GM19099 (cell line): Measurements from ENCODE around the gene ADAMTSL3.

Experiments
- POLR2A ChIP-seq: IDR thresholded peaks from 3 replicates; pipeline ENCODE4 v1.6.1; 2011; ENCODE audit warnings: low read depth; ENCODE audit not compliant: insufficient read length; ENCODE audit errors: extremely low read depth

ADAMTSL3 gene

DNA sequence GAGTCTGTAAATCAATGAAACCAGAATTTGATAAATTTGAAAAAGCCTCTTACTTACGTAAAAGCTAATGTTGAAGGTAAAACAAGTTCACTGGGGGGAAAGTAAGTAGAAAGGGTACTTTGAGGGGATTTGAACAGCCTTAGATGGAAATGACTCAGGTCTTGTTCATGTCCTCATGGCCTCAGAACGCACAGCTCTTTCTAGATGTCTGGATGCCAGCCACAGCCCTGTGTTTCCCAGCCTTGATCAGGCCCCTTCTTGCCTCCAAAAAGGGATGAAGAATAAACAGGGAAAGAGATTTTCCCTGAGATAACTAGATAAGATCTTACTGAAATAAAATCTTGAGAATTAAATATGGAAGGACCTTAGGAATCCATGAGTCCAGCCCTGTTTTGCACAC, 344.6 kb downstream of the ADAMTSL3 start:
- no peak for TF ChIP-seq POLR2A

DNA sequence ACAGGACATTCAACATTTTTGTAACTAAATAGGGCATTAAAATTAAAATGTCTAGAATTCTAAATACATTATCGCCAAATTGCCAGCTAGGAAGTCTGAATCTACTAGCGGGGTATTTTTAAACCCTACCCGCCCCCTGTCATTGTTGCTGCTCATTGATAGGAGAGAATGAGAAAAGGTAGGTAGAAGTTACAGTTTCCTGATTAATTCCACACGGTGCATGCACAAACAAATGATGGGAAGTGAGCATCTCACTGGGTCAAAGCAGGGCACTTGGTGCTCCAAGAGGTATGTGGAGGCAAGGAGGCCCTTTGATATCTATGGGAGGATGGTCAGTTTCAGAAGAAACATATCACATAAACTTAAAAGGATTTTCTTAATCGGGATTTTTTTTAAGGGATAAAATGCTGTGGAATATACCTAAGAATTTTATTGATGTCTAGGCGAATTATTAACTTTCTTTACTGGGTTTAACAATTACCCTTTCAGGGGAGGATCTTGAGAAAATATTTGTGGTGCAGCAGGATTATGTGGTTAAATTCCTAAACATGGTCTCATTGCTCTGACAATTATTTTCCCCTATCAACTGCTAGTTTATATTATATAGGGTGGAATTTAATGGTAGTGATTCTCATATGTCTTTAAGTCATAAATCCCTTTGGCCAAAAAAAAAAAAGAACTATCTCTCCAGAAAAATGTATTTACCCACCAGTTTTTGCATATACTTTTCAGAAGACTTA, 345.6 kb downstream of the ADAMTSL3 start:
- TF ChIP-seq POLR2A, result no peak

DNA sequence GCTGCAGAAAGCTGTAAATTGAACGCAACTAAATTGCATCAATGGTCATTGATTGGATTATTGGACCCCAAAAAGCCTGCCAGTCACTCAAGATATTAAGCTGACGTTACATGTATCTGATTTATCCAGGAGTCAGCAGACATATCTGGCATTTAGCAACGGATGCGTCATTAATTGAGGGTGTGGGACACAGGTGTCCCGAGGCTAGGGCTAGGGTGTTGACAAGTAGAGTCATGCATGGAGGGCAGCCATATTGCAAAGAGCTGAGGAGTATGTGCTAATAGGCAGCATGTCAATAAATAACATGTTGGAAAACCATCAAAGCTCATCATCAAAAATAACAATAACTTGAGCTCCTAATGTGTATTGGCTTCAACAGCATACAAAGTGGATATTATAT, 347.1 kb downstream of the ADAMTSL3 start:
- no peak for TF ChIP-seq POLR2A

DNA sequence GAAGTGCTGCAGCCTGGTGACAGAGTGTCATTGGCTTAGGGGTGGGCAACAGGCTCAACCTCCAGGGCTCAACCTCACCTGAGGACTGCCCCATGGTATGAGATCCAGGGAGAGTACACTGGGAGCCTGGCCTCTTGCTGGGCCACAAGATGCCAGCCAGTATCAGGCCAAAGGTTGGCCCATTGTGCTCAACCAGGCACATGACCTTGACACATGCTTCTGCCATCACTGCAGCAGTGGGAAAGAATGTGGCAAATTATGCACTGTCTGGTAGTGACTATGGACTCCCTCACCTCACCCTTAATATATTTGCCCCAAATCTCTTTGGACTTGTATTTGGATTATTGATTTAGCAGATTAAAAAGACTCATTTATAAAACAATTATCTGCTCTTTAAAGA, 347.7 kb downstream of the ADAMTSL3 start:
- no peak for TF ChIP-seq POLR2A

DNA sequence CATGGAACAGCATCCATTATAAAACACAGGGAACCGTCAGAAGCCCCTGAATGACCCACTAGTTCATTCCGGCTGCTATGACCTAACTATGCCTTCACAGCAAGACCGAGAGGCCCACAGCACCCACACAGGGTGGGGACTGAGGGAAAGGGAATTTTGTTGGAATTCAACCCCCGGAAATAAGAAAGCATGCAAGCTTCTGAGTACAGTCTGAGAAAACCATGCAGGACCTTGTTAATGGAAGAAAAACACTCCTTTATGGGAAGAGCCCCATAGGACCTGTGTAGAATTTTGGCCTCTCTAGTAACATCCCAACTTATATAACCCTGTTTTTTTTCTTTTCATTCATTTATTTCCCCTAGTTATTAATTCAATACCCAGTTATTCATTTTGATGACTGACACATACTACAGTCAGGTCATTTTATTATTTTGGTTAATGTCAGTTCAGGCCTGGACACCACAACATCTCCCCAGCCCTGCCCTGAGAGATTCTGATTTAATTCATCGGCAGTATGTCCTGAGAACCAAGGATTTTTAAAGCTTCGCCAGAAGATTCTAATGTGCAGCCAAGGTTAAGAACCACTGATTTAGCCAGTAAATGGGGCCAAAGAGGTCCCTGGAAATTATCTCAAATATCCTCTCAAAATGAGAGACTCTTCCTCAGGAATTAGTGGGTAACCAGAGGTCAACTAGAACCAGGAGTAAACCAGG, 350.0 kb downstream of the ADAMTSL3 start:
- no peak for TF ChIP-seq POLR2A

DNA sequence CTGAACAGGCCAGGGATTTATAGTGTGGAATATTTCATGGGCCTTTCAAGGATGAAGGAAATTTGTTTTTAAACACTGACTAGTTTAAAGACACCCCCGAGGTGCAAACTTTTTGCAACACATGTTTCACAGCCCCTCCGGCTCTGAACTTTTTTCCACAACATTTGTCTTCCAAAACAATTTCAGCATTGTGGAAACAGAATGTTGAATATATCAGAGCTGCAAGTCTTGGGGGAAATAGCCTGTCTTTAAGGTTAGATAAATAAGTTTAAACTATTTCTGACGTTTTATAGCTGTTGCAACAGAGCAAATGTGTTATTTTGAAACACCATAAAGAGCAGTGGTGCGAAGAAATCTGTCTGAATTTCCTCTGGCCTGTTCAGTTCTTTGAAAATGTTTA, 352.5 kb downstream of the ADAMTSL3 start:
- TF ChIP-seq POLR2A, result no peak

DNA sequence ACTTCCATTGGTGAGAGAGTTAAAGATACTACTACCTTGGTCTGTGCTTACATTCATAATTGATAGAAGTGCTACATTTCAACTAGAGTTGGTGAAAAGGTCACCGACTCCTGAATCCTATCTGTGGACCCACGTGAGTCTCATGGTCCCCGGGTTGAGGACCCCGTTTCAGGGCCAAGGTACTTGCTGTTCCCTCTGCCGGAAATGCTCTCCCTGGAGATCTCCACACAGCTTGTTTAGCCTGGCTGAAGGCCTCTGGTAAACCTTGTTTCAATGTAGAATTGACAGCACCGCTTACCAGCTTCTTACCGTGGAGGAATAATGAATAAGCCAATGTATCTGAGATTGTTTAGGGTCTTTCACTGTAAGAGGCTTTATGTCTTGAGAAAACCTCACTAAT, 355.7 kb downstream of the ADAMTSL3 start:
- TF ChIP-seq POLR2A, result no peak

DNA sequence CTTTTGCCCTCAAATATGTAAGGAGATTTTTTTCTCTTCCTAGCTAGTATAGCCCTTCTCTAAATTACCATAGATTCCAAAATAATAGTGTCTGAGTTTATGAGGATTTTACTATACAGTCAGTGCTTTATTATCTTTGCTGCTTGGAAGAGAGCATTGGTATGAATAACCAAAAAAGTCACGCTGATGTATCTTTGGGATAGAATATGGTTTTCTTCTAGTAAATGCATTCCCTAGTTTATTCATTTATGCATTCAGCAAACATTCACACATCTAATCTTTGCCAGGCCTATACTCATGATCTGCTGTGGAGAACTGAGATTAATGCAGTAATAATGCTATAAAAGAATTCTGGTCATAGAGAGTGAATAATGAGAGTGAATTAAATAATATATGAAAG, 356.3 kb downstream of the ADAMTSL3 start:
- TF ChIP-seq POLR2A, result no peak

DNA sequence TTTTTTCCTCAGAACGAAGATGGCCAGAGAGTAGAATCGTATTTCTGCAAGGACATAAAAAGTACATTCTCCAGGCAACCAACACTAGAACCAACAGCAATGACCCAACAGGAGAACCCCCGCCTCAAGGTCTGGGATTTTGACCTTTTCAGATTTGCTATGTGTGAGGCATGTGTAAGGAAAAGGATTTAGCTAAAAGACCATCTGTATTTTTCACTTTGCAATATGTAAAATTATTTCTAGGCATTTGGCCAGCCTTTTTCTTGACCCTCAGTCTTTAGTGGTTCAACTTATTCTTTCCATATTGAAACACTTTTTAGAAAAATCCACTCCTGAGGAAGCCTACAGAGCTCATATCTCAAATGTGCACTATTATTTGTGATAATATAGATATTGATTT, 362.4 kb downstream of the ADAMTSL3 start:
- no peak for TF ChIP-seq POLR2A

DNA sequence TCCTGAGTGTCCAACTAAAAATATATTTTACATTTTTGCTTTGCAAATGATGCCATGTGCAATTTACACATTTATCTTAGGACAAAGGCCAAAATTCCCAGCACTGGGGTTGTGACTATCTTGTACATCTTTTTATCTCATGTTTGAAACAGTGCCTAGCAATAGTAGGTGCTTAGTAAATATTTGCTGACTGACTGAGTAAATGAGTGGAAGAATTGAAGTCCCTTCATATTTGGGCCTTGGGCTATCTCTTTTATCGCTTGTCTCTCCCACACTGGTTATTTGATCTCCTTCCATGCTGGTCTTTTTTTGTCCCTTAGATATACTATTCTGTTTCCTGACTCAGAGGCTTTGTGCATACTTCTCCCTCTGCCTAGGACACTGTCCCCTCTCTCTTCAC, 368.6 kb downstream of the ADAMTSL3 start:
- TF ChIP-seq POLR2A, result no peak

DNA sequence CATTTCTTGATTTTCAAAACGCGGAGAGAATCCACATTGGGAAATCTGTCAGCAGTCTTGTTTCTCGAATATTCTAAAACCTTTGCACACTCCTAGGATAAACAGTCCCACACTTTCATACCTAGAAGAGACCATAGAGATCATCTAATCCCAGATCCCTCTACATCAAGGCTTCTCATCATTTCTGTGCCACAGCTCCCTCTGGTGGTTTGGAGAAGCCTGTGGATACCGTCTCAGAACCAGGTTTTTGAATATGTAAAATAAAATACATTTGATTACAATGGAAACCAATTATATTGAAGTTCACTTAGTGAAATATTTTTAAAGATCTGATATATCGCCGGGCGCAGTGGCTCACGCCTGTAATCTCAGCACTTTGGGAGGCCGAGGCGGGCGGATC, 369.7 kb downstream of the ADAMTSL3 start:
- no peak for TF ChIP-seq POLR2A

DNA sequence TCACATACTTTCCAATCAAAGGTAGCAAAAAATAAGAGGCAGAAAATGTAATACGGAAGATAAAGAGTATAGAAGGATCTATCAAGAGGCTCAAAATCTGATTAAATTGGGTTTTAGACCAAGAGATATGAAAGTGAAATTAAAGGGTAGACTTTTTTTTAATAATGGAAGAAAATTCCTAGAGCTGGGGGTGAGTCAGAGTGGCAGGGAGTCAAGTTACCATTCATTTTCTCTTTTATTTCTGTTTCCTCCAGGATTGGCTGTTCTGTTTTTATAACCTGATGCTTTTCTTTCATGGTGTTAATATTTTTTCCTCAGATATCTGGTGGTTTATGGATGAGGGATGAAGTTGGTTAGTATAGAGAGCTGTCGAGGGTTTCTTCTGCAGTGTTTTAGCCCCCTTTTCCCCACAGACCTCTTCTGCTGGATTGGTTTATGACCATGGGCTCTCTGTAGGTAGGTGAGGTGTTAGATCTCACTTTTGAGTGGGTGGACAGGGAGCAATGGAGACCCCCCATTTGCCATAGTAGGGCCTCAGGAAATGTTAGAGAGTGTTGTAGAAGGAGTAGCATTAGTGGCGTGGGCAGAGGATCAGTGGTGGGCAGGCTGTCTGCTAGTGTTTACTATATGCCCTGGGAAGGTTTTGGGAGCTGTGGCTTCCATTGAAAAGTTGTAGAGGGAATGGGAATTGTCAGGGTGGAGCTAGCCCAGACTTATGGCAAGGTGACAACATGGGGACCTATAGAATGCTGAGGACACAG, 380.1 kb downstream of the ADAMTSL3 start:
- TF ChIP-seq POLR2A, result no peak

DNA sequence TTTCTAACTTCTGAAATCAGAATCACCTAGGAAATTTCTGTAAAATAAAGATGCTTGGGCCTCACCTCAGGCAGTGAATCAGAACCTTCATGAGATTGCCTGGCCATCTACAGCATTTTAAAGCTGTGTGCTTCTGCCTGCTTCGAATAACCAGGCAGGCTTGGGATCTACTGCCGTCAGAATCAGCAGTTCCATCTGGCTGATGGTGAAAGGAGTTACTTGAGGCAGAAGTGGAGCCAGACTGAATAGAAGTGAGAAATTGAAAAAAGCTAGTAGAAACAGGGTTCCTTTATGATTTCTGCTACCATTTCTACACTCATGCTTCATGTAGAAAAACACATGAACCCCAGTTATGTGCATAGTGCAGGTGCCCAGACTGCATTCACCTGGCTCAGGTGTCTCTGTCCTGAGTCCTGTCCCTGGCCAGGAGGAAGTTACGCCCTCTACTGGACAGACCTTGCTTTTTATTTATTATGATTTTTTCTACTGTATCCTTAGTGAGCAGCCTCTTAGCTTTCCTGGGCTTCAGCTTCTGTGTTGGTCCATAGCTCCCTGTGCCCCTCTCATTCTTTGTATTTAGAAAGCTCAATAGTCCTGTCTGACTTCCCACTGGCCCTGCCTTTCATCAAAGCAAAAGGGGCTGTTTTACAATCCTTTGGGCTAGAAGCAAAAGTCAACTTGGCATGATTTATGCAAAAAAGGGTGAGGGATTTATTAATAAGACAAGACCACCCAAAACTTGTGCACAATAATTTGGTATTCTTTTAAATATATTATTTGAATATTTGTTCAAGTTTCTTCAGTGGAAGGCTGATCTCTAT, 380.9 kb downstream of the ADAMTSL3 start:
- TF ChIP-seq POLR2A, result no peak

DNA sequence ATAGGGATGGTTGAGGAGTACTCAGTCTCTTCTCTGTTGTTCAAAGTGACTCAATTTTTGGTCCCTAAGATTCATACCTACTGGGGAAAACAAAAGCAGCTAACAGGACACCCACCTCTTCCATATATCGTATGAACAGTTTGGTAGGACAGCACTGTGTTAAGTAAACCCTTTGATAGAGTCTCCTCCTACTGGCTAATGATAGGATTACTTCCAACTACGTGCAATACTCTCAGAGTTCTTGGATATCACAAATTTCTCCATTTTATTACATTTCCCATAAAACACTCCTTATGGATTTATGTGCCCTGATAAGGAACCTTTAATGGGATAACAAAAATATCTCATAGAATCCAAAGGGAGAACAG, 381.5 kb downstream of the ADAMTSL3 start:
- no peak for TF ChIP-seq POLR2A

DNA sequence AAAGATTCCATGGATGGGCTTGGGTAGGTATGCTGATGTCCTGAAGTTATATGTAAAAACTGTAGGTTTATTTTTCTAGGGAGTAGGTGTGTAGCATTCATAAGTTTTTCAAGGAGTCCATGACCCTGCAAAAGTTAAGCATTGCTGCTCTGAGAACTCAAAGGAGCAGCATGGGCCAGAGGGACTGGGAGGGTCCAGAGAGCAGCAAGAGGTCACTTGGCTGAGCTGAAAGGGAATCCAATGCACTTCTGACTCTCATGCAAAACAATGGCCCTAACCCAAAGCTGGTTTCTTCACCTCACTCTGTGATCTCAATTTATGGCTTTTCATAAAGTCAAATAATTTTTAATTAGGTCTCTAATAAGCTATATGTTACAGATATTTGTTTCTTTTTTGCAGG, 383.4 kb downstream of the ADAMTSL3 start:
- TF ChIP-seq POLR2A, result no peak

DNA sequence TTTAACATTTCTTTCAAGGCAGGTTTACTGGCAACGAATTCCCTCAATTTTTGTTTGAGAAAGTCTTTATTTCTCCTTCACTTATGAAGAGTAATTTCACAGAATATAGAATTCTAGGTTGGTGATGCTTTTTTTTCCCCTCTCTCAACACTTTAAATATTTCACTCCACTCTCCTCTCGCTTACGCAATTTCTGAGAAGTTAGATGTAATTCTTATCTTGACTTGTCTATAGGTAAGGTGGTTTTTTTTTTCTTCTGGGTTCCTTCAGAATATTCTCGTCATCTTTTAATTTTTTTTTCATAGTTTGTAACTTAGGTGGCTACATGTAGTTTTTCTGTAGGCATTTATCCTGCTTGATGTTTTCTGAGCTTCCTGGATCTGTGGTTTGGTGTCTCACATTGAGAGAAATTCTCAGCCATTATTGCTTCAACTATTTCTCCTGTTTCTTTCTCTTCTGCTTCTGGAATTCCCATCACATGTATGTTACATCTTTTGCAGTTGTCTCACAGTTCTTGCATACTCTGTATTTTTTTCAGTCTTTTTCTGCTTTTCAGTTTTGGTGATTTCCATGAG, 392.2 kb downstream of the ADAMTSL3 start:
- TF ChIP-seq POLR2A, result no peak

DNA sequence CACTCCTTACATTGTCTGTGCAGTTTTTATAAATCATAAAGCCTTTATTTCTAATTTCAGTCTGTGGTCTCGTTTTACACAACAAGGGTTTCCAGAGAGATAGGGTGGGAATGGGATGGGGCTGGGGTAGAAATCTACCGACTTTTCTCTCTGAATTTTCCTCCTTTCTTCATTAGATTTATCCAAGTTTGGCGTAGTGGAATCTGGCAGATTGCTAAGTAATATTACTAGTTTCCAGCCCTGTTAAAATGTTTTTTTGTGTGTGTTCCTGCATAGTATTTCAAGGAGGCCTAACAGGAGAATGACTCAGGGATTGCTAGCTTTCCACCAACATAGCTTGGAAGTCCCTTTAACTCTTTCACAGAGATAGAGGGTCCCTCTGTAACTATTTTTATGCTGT, 396.2 kb downstream of the ADAMTSL3 start:
- no peak for TF ChIP-seq POLR2A
